H1 (cell line): Measurements from ENCODE around the gene LBHD1. TPM values are rescaled to one million over a fixed set of nuclear protein-coding genes. Genes with fewer than 3 reads are reported as not detected.

ENCODE experiments used
- CTCF ChIA-PET: fragments of 300-600 bp; sonication (Branson Sonifier 250); formaldehyde crosslinking; loops from one replicate; lab custom pipeline; 2021; ENCODE audit not compliant: partially characterized antibody; lab: Charles Lee
- POLR2A ChIA-PET: fragments of 300-600 bp; sonication (Branson Sonifier 250); formaldehyde crosslinking; loops from one replicate; lab custom pipeline; 2021; ENCODE audit warnings: inconsistent platforms; ENCODE audit not compliant: partially characterized antibody; lab: Charles Lee
- DNase-seq, 2 experiments: peaks; one replicate each; pipeline versions ENCODE4 v3.0.0 to v3.0.0-alpha.2; 2010 to 2022; ENCODE audit warnings: low spot score in 2 of 2, low read depth in 1 of 2, mixed read lengths in 1 of 2
- FAIRE-seq: peaks from 2 replicates; lab custom pipeline; 2011; peaks lifted over from hg19 to GRCh38; lab: Jason Lieb, UNC
- H2AFZ ChIP-seq: 2 replicates; pipeline ENCODE4 v1.8.1; 2012; ENCODE audit warnings: low read length, inconsistent platforms
- H2AK5ac ChIP-seq: 2 replicates; pipeline ENCODE4 v1.6.1; 2013; ENCODE audit warnings: low read depth, low read length
- H2BK120ac ChIP-seq: replicated peaks from 2 replicates; pipeline ENCODE3; 2013; ENCODE audit warnings: low read depth, low read length, inconsistent platforms
- H2BK12ac ChIP-seq: 2 replicates; pipeline ENCODE4 v1.6.1; 2013; ENCODE audit warnings: low read depth, low read length
- H2BK15ac ChIP-seq: 2 replicates; pipeline ENCODE4 v1.6.1; 2013; ENCODE audit warnings: low read length
- H2BK20ac ChIP-seq: 2 replicates; pipeline ENCODE4 v1.6.1; 2013; ENCODE audit warnings: low read length
- H2BK5ac ChIP-seq: 2 replicates; pipeline ENCODE4 v1.6.1; 2013; ENCODE audit warnings: low read depth, low read length
- H3K14ac ChIP-seq: 2 replicates; pipeline ENCODE4 v1.6.1; 2013; ENCODE audit warnings: inconsistent platforms; ENCODE audit not compliant: insufficient read length
- H3K18ac ChIP-seq: 2 replicates; pipeline ENCODE4 v1.6.1; 2013; ENCODE audit warnings: low read length; ENCODE audit errors: extremely low read depth
- H3K23ac ChIP-seq: 2 replicates; pipeline ENCODE4 v1.6.1; 2013; ENCODE audit warnings: inconsistent platforms; ENCODE audit not compliant: insufficient read length
- H3K23me2 ChIP-seq: 2 replicates; pipeline ENCODE4 v1.6.1; 2013; ENCODE audit warnings: low read depth, low read length
- H3K27ac ChIP-seq: 2 replicates; pipeline ENCODE4 v1.6.1; 2011; ENCODE audit warnings: low read depth, low read length, inconsistent platforms
- H3K27me3 ChIP-seq, 4 experiments: replicated peaks in 1 of 4; 1 replicate in 1 of 4; 2 replicates in 3 of 4; pipeline versions ENCODE4 v1.6.1 to v1.8.1; 2011 to 2013; ENCODE audit warnings: low read length in 3 of 4, mild to moderate bottlenecking in 3 of 4, inconsistent platforms in 2 of 4, mixed read lengths in 2 of 4, moderate library complexity in 1 of 4; ENCODE audit not compliant: control insufficient read depth in 3 of 4, insufficient read depth in 3 of 4; ENCODE audit errors: extremely low read depth in 1 of 4
- H3K36me3 ChIP-seq, 4 experiments: 2 replicates each; pipeline versions ENCODE4 v1.6.1 to v1.8.1; 2011 to 2013; ENCODE audit warnings: mild to moderate bottlenecking in 4 of 4, low read length in 3 of 4, moderate library complexity in 2 of 4, control low read depth in 1 of 4, inconsistent platforms in 1 of 4; ENCODE audit not compliant: insufficient read depth in 4 of 4, control insufficient read depth in 2 of 4
- H3K4ac ChIP-seq: replicated peaks from 2 replicates; pipeline ENCODE3; 2013; ENCODE audit warnings: low read length, low read depth, mixed read lengths, inconsistent platforms; ENCODE audit not compliant: insufficient read length
- H3K4me1 ChIP-seq, 4 experiments: replicated peaks in 1 of 4; 1 replicate in 1 of 4; 2 replicates in 3 of 4; pipeline versions ENCODE4 v1.6.1 to v1.8.1; 2011 to 2013; ENCODE audit warnings: low read length in 3 of 4, inconsistent platforms in 2 of 4, mixed read lengths in 1 of 4; ENCODE audit not compliant: insufficient read depth in 4 of 4, control insufficient read depth in 3 of 4
- H3K4me2 ChIP-seq, 2 experiments: 2 replicates each; pipeline versions ENCODE4 v1.6.1 to v1.8.1; 2011 to 2013; ENCODE audit warnings: low read depth in 2 of 2, low read length in 2 of 2, control low read depth in 1 of 2, inconsistent platforms in 1 of 2, mild to moderate bottlenecking in 1 of 2; ENCODE audit not compliant: insufficient read depth in 1 of 2
- H3K4me3 ChIP-seq, 4 experiments: fragments of 200-600, 300-600 bp in 1 of 4; sonication (generic), shearing (Covaris generic), sonication (Bioruptor Twin) in 1 of 4; 2 replicates each; pipeline versions ENCODE4 v1.5.1 to v1.8.1; 2011 to 2016; ENCODE audit warnings: low read length in 4 of 4, low read depth in 3 of 4, control low read depth in 2 of 4, inconsistent platforms in 2 of 4, mild to moderate bottlenecking in 2 of 4, mixed read lengths in 1 of 4, moderate library complexity in 1 of 4; ENCODE audit not compliant: insufficient read depth in 2 of 4; ENCODE audit errors: extremely low read depth in 1 of 4
- H3K56ac ChIP-seq: replicated peaks from 2 replicates; pipeline ENCODE3; 2013; ENCODE audit warnings: low read depth, mild to moderate bottlenecking, mixed read lengths, low read length, inconsistent platforms; ENCODE audit not compliant: insufficient read length
- H3K79me1 ChIP-seq: 2 replicates; pipeline ENCODE4 v1.6.1; 2013; ENCODE audit warnings: low read depth, low read length, control low read depth
- H3K79me2 ChIP-seq, 2 experiments: 2 replicates each; pipeline versions ENCODE4 v1.6.1 to v1.8.1; 2012 to 2013; ENCODE audit warnings: low read length in 2 of 2, mild to moderate bottlenecking in 2 of 2, inconsistent platforms in 1 of 2; ENCODE audit not compliant: insufficient read depth in 2 of 2, control insufficient read depth in 1 of 2
- H3K9ac ChIP-seq, 4 experiments: replicated peaks in 1 of 4; 1 replicate in 1 of 4; 2 replicates in 3 of 4; pipeline versions ENCODE4 v1.6.1 to v1.8.1; 2011 to 2013; ENCODE audit warnings: low read depth in 3 of 4, low read length in 3 of 4, control low read depth in 2 of 4, mild to moderate bottlenecking in 2 of 4, moderate library complexity in 2 of 4, inconsistent platforms in 1 of 4; ENCODE audit errors: extremely low read depth in 1 of 4
- H3K9me3 ChIP-seq, 2 experiments: 2 replicates each; pipeline versions ENCODE4 v1.6.1 to v1.8.1; 2012 to 2013; ENCODE audit warnings: mild to moderate bottlenecking in 2 of 2, moderate library complexity in 2 of 2, control low read depth in 1 of 2, inconsistent platforms in 1 of 2, low read depth in 1 of 2, low read length in 1 of 2, mixed read lengths in 1 of 2; ENCODE audit not compliant: insufficient read depth in 2 of 2
- H4K20me1 ChIP-seq, 2 experiments: replicated peaks in 1 of 2; 2 replicates each; pipeline versions ENCODE3 to v1.8.1; 2011 to 2013; ENCODE audit warnings: inconsistent platforms in 2 of 2, low read length in 2 of 2, mild to moderate bottlenecking in 1 of 2; ENCODE audit not compliant: insufficient read depth in 2 of 2, control insufficient read depth in 1 of 2
- H4K5ac ChIP-seq: 2 replicates; pipeline ENCODE4 v1.6.1; 2013; ENCODE audit warnings: low read length, low read depth, mixed read lengths, inconsistent platforms; ENCODE audit not compliant: insufficient read length
- H4K8ac ChIP-seq: 2 replicates; pipeline ENCODE4 v1.8.0; 2013; ENCODE audit warnings: mild to moderate bottlenecking, moderate library complexity, low read length, inconsistent platforms; ENCODE audit not compliant: insufficient read depth; ENCODE audit errors: extremely low read depth
- H4K91ac ChIP-seq: replicated peaks from 2 replicates; pipeline ENCODE3; 2013; ENCODE audit warnings: low read length, mixed read lengths, inconsistent platforms; ENCODE audit not compliant: insufficient read length
- BACH1 ChIP-seq: IDR thresholded peaks from 2 replicates; pipeline ENCODE4 v1.6.1; 2012; ENCODE audit warnings: low read length, improper control_type of control experiment
- CBX8 ChIP-seq: fragments of 300-800, 300-1000 bp; sonication (generic); IDR thresholded peaks from 2 replicates; pipeline ENCODE4 v1.7.1; 2016; ENCODE audit warnings: low read depth, low read length, borderline replicate concordance
- CEBPB ChIP-seq: IDR thresholded peaks from 2 replicates; pipeline ENCODE4 v1.6.1; 2012; ENCODE audit warnings: low read depth, low read length
- CHD1 ChIP-seq: IDR thresholded peaks from 2 replicates; pipeline ENCODE4 v1.6.1; 2012; ENCODE audit warnings: low read depth, low read length, improper control_type of control experiment
- CREB1 ChIP-seq: IDR thresholded peaks from 2 replicates; pipeline ENCODE4 v1.6.1; 2012; ENCODE audit warnings: inconsistent platforms
- HDAC6 ChIP-seq: IDR thresholded peaks from one replicate; pipeline ENCODE4 v1.7.1; 2012; ENCODE audit warnings: low read depth, mild to moderate bottlenecking, inconsistent platforms, low read length, moderate library complexity
- JUND ChIP-seq: IDR thresholded peaks from 2 replicates; pipeline ENCODE4 v1.6.1; 2011; ENCODE audit warnings: mild to moderate bottlenecking, improper control_type of control experiment, low read length
- KDM4A ChIP-seq: IDR thresholded peaks from one replicate; pipeline ENCODE4 v1.7.1; 2012; ENCODE audit warnings: low read depth, mild to moderate bottlenecking, moderate library complexity, low read length, inconsistent platforms; ENCODE audit not compliant: severe bottlenecking
- KDM5A ChIP-seq: fragments of 200-600 bp; IDR thresholded peaks from 2 replicates; pipeline ENCODE4 v1.7.1; 2012; ENCODE audit warnings: mild to moderate bottlenecking, low read length, inconsistent platforms, mixed read lengths
- MAX ChIP-seq: IDR thresholded peaks from 2 replicates; pipeline ENCODE4 v1.6.1; 2012; ENCODE audit warnings: inconsistent platforms
- RBBP5 ChIP-seq: IDR thresholded peaks from 2 replicates; pipeline ENCODE4 v1.7.1; 2012; ENCODE audit warnings: low read depth, mild to moderate bottlenecking, inconsistent platforms, low read length, moderate library complexity, borderline replicate concordance
- RNF2 ChIP-seq: fragments of 200-900, 300-1000 bp; sonication (generic); IDR thresholded peaks from 2 replicates; pipeline ENCODE4 v1.7.1; 2016; ENCODE audit warnings: borderline replicate concordance, low read depth, mild to moderate bottlenecking, antibody characterized with exemption, low read length; ENCODE audit not compliant: poor library complexity, severe bottlenecking; ENCODE audit errors: missing control alignments
- SP1 ChIP-seq: IDR thresholded peaks from 2 replicates; pipeline ENCODE4 v1.6.1; 2011; ENCODE audit warnings: low read depth, low read length
- TAF7 ChIP-seq: optimal IDR thresholded peaks from 2 replicates; pipeline ENCODE3; 2011; ENCODE audit warnings: low read depth, mild to moderate bottlenecking, inconsistent platforms, low read length, moderate library complexity, borderline replicate concordance
- WGBS, 2 experiments: shearing (Covaris generic) in 1 of 2; methylation state at CpG; one replicate each; pipeline versions ENCODE4 v1.1.6 to v1.1.7; 2013 to 2015; ENCODE audit warnings: low lambda C conversion rate in 2 of 2, mixed read lengths in 2 of 2, inconsistent platforms in 1 of 2, low coverage in 1 of 2, missing lambda C conversion rate in 1 of 2; ENCODE audit not compliant: insufficient replicate concordance in 2 of 2, insufficient coverage in 1 of 2, insufficient read length in 1 of 2; ENCODE audit errors: extremely low coverage in 1 of 2, missing lambda C conversion rate in 1 of 2; 5-methylcytosine and 5-hydroxymethylcytosine counted together
- polyA plus RNA-seq, 7 experiments: library from polyadenylated mRNA; depleted of rRNA in 3 of 7; stranded (reverse) in 5 of 7; unstranded in 2 of 7; fragments of >200 nt in 5 of 7; fragments of 200-250 nt in 2 of 7; gene quantifications; 1 replicate in 5 of 7; 2 replicates in 1 of 7; 4 replicates in 1 of 7; pipeline versions ENCODE4 v1.2.1 to v1.2.3, GENCODE V29; 2011 to 2013; ENCODE audit warnings: missing spikeins in 2 of 7, mixed read lengths in 2 of 7
- total RNA-seq: library from RNA; stranded (reverse); fragmentation: NEBNext Ultra II Directional; extraction: Animal tissue kit (Norgen Biotek cat#: 25700); gene quantifications from 2 replicates; pipeline ENCODE4 v1.2.1, GENCODE V29; 2021

LBHD1 gene
- total and polyA plus RNA-seq, 2 of the 8 experiments (the other 6 are each of a cell fraction or from before 2014, with no cell fraction given): 2.3 to 5.2 TPM

GRCh38 chr11:62677714-62678113, 5.6 kb upstream of the LBHD1 start:
- Histone ChIP-seq H2BK15ac (no peak overlapping the region), H3K9ac (no peak overlapping the region), H3K27ac (no peak overlapping the region), H3K36me3 (peaks cover 5 to 29% (median 9%) of the 10 kb centered on the region in 4 experiments; a peak in 5 of 8 replicates), H3K56ac (no peak overlapping the region), H3K79me1 (peaks cover 8% of the 10 kb centered on the region), H4K20me1 (peaks cover 0 to 1% of the 10 kb centered on the region in 2 experiments), H2BK5ac (no peak overlapping the region), H4K91ac (no peak overlapping the region), H3K14ac (no peak overlapping the region), H3K9me3 (no peaks in the 10 kb centered on the region), H2AFZ (no peak overlapping the region), H2AK5ac (no peak overlapping the region), H3K4me3 (peak overlapping the region; percentile 78 to 98 (median 88); a peak in 5 of 8 replicates), H3K4me1 (peaks cover 3 to 8% (median 5%) of the 10 kb centered on the region in 4 experiments; a peak in 5 of 7 replicates), H3K23ac (no peak overlapping the region), H3K23me2 (peaks cover 3% of the 10 kb centered on the region; the same call in 1 of the 2 replicates), H2BK12ac (no peak overlapping the region), H3K4me2 (peak overlapping the region; percentile 74 to 86), H4K8ac (no peak overlapping the region), H3K79me2 (peaks cover 0 to 23% of the 10 kb centered on the region in 2 experiments; a peak in 2 of 4 replicates), H3K27me3 (no peaks in the 10 kb centered on the region), H3K18ac (no peak overlapping the region), H2BK20ac (no peak overlapping the region), H4K5ac (no peak overlapping the region), H3K4ac (no peak overlapping the region), H2BK120ac (no peak overlapping the region)
- WGBS, 2 experiments: 91% methylated on average over 15 of the region's 15 CpGs; no CpG with 5 or more reads in 1 of the 2 experiments
- FAIRE-seq (no peak), DNase-seq (no peak)
- ChIA-PET POLR2A (interaction anchor here (1.2 to 61.4 kb wide), 6 partner anchors 14 to 110 kb away, joined by 3 to 2041 read pairs (median 4); partner anchors contain the start of genes BSCL2, C11orf98, CSKMT and GANAB), CTCF (interaction anchor here (0.8 to 3.2 kb wide), 5 partner anchors 10 to 66 kb away, joined by 3 to 16 read pairs (median 6); partner anchors contain the start of genes CSKMT and EML3)
- no peak for TF ChIP-seq RNF2
- no peak for TF ChIP-seq RBBP5
- no peak for TF ChIP-seq CBX8
- no peak for TF ChIP-seq MAX
- no peak for TF ChIP-seq CREB1
- TF ChIP-seq BACH1: no peak
- no peak for TF ChIP-seq CHD1
- TF ChIP-seq KDM5A: no peak
- TF ChIP-seq SP1: no peak
- TF ChIP-seq KDM4A: no peak
- no peak for TF ChIP-seq HDAC6
- TF ChIP-seq TAF7: no peak
- TF ChIP-seq JUND: no peak
- no peak for TF ChIP-seq CEBPB
